Activated CD4-positive, alpha-beta T cell treated with anti-CD3 and anti-CD28 coated beads, Interleukin-2, amount 10 ng/mL, durations not matched to agents 24 days and 14 days (primary cell): ENCODE data around the gene SCN5A. TPM values are rescaled to one million over a fixed set of nuclear protein-coding genes. Genes with fewer than 3 reads are reported as not detected.
"Not testable (repeated sequence)": the region's sequence is repeated elsewhere in the genome, so short reads cannot be mapped to it uniquely, and the experiment has no call there.

Source experiments
- DNase-seq: peaks from one replicate; pipeline ENCODE4 v3.0.0; 2022
- H3K27ac Mint-ChIP-seq: one replicate; pipeline ENCODE4 v1.8.0; 2022; ENCODE audit warnings: mild to moderate bottlenecking, mixed read lengths
- H3K27me3 Mint-ChIP-seq: one replicate; pipeline ENCODE4 v1.8.0; 2022; ENCODE audit warnings: mixed read lengths
- H3K36me3 Mint-ChIP-seq: one replicate; pipeline ENCODE4 v1.8.0; 2022; ENCODE audit warnings: low read depth, mild to moderate bottlenecking, mixed read lengths
- H3K4me1 Mint-ChIP-seq: one replicate; pipeline ENCODE4 v1.8.0; 2021; ENCODE audit warnings: mixed read lengths
- H3K4me3 Mint-ChIP-seq: one replicate; pipeline ENCODE4 v1.8.0; 2022; ENCODE audit warnings: mild to moderate bottlenecking, moderate library complexity, mixed read lengths
- H3K9me3 Mint-ChIP-seq: one replicate; pipeline ENCODE4 v1.8.0; 2021; ENCODE audit warnings: mixed read lengths
- intact Hi-C: fragments of 100-400 bp; cut with micrococcal nuclease; formaldehyde crosslinking; loops from one replicate; pipeline ENCODE4 v1.15.1; 2023
- total RNA-seq: library from RNA; stranded (reverse); gene quantifications from 2 replicates; pipeline ENCODE4 v1.2.3, GENCODE V29; 2022

Gene SCN5A
- total RNA-seq, 1 donor from 2014 or later: not detected

- no peak for DNase-seq
- Mint-ChIP-seq H3K4me1 (no peaks in the 10 kb centered on the region), H3K27ac (no peak overlapping the region)
Observed at GRCh38 chr3:38579551-38580449, 69.7 kb downstream of the SCN5A start.

GRCh38 chr3:38579141-38579540, 70.3 kb downstream of the SCN5A start:
- intact Hi-C loops: no loop called here
- H3K9me3 Mint-ChIP-seq: no peaks in the 10 kb centered on the region
- DNase-seq: no peak
- no peak overlapping the region for H3K4me3 Mint-ChIP-seq
- no peaks in the 10 kb centered on the region for H3K27me3 Mint-ChIP-seq
- H3K4me1 Mint-ChIP-seq: no peaks in the 10 kb centered on the region
- no peaks in the 10 kb centered on the region for H3K36me3 Mint-ChIP-seq
- H3K27ac Mint-ChIP-seq: no peak overlapping the region

More at GRCh38 chr3:38579551-38580449, 69.7 kb downstream of the SCN5A start:
- H3K9me3 Mint-ChIP-seq: no peaks in the 10 kb centered on the region
- no peaks in the 10 kb centered on the region for H3K36me3 Mint-ChIP-seq
- no peaks in the 10 kb centered on the region for H3K27me3 Mint-ChIP-seq
- intact Hi-C loops: no loop called here
- H3K4me3 Mint-ChIP-seq: no peak overlapping the region

- DNase-seq: no peak
- Mint-ChIP-seq H3K27me3 (no peaks in the 10 kb centered on the region), H3K36me3 (no peaks in the 10 kb centered on the region), H3K4me3 (no peak overlapping the region), H3K4me1 (no peaks in the 10 kb centered on the region), H3K9me3 (no peaks in the 10 kb centered on the region), H3K27ac (no peak overlapping the region)
- intact Hi-C loops: no loop called here
Observed at GRCh38 chr3:38578551-38578950, 70.9 kb downstream of the SCN5A start.

- no peaks in the 10 kb centered on the region for H3K9me3 Mint-ChIP-seq
- H3K36me3 Mint-ChIP-seq: no peaks in the 10 kb centered on the region
- no peaks in the 10 kb centered on the region for H3K4me1 Mint-ChIP-seq
- no peak overlapping the region for H3K27ac Mint-ChIP-seq
- intact Hi-C loops: no loop called here
- no peaks in the 10 kb centered on the region for H3K27me3 Mint-ChIP-seq
- H3K4me3 Mint-ChIP-seq: no peak overlapping the region
- no peak for DNase-seq
Observed at GRCh38 chr3:38578081-38578475, 71.4 kb downstream of the SCN5A start.

GRCh38 chr3:38577371-38578080, 72.0 kb downstream of the SCN5A start:
- H3K9me3 Mint-ChIP-seq: no peaks in the 10 kb centered on the region
- no peak overlapping the region for H3K4me3 Mint-ChIP-seq
- DNase-seq: no peak
- no peaks in the 10 kb centered on the region for H3K27me3 Mint-ChIP-seq
- no peaks in the 10 kb centered on the region for H3K36me3 Mint-ChIP-seq
- no peak overlapping the region for H3K27ac Mint-ChIP-seq
- H3K4me1 Mint-ChIP-seq: no peaks in the 10 kb centered on the region
- intact Hi-C loops: no loop called here

GRCh38 chr3:38576526-38577370, 72.7 kb downstream of the SCN5A start:
- H3K4me1 Mint-ChIP-seq: no peaks in the 10 kb centered on the region
- intact Hi-C loops: no loop called here
- H3K4me3 Mint-ChIP-seq: no peak overlapping the region
- H3K36me3 Mint-ChIP-seq: no peaks in the 10 kb centered on the region
- DNase-seq: no peak
- H3K27me3 Mint-ChIP-seq: no peaks in the 10 kb centered on the region
- no peaks in the 10 kb centered on the region for H3K9me3 Mint-ChIP-seq
- no peak overlapping the region for H3K27ac Mint-ChIP-seq

- no peak overlapping the region for H3K4me3 Mint-ChIP-seq
- no peaks in the 10 kb centered on the region for H3K4me1 Mint-ChIP-seq
- H3K9me3 Mint-ChIP-seq: no peaks in the 10 kb centered on the region
- H3K27ac Mint-ChIP-seq: no peak overlapping the region
- no peak for DNase-seq
- no peaks in the 10 kb centered on the region for H3K36me3 Mint-ChIP-seq
- intact Hi-C loops: no loop called here
- H3K27me3 Mint-ChIP-seq: no peaks in the 10 kb centered on the region
Observed at GRCh38 chr3:38576131-38576525, 73.4 kb downstream of the SCN5A start.

- H3K27ac Mint-ChIP-seq: no peak overlapping the region
- H3K27me3 Mint-ChIP-seq: no peaks in the 10 kb centered on the region
- H3K4me1 Mint-ChIP-seq: no peaks in the 10 kb centered on the region
- no peaks in the 10 kb centered on the region for H3K9me3 Mint-ChIP-seq
- DNase-seq: no peak
- H3K4me3 Mint-ChIP-seq: no peak overlapping the region
- H3K36me3 Mint-ChIP-seq: no peaks in the 10 kb centered on the region
- intact Hi-C loops: no loop called here
Observed at GRCh38 chr3:38575279-38575843, 74.1 kb downstream of the SCN5A start.

- intact Hi-C loops: no loop called here
- DNase-seq: no peak
- no peaks in the 10 kb centered on the region for H3K36me3 Mint-ChIP-seq
- no peak overlapping the region for H3K4me3 Mint-ChIP-seq
- H3K27ac Mint-ChIP-seq: no peak overlapping the region
- H3K27me3 Mint-ChIP-seq: no peaks in the 10 kb centered on the region
- H3K4me1 Mint-ChIP-seq: no peaks in the 10 kb centered on the region
- no peaks in the 10 kb centered on the region for H3K9me3 Mint-ChIP-seq
Observed at GRCh38 chr3:38574411-38575278, 74.8 kb downstream of the SCN5A start.

GRCh38 chr3:38573556-38573955, 75.9 kb downstream of the SCN5A start:
- H3K36me3 Mint-ChIP-seq: no peaks in the 10 kb centered on the region
- H3K4me3 Mint-ChIP-seq: no peak overlapping the region
- intact Hi-C loops: no loop called here
- H3K27ac Mint-ChIP-seq: no peak overlapping the region
- no peaks in the 10 kb centered on the region for H3K4me1 Mint-ChIP-seq
- H3K27me3 Mint-ChIP-seq: peaks cover 2% of the 10 kb centered on the region
- H3K9me3 Mint-ChIP-seq: no peaks in the 10 kb centered on the region
- no peak for DNase-seq

GRCh38 chr3:38573111-38573510, 76.4 kb downstream of the SCN5A start:
- Mint-ChIP-seq H3K9me3 (no peaks in the 10 kb centered on the region), H3K4me3 (no peak overlapping the region), H3K36me3 (no peaks in the 10 kb centered on the region), H3K4me1 (no peaks in the 10 kb centered on the region), H3K27ac (no peak overlapping the region), H3K27me3 (peaks cover 2% of the 10 kb centered on the region)
- intact Hi-C loops: no loop called here
- DNase-seq: no peak

GRCh38 chr3:38567498-38567897, 82.0 kb downstream of the SCN5A start:
- H3K36me3 Mint-ChIP-seq: no peaks in the 10 kb centered on the region
- no peak overlapping the region for H3K27ac Mint-ChIP-seq
- H3K27me3 Mint-ChIP-seq: peaks cover 2% of the 10 kb centered on the region
- H3K9me3 Mint-ChIP-seq: no peaks in the 10 kb centered on the region
- no peak for DNase-seq
- H3K4me1 Mint-ChIP-seq: no peaks in the 10 kb centered on the region
- no peak overlapping the region for H3K4me3 Mint-ChIP-seq
- intact Hi-C loops: no loop called here

GRCh38 chr3:38566794-38567193, 82.7 kb downstream of the SCN5A start:
- H3K27ac Mint-ChIP-seq, intact Hi-C loops, H3K27me3 Mint-ChIP-seq, H3K9me3 Mint-ChIP-seq, H3K4me3 Mint-ChIP-seq, H3K4me1 Mint-ChIP-seq, DNase-seq, H3K36me3 Mint-ChIP-seq: not testable (repeated sequence)
